Fibroblast of villous mesenchyme (primary cell): Measurements from ENCODE around the gene SH3BGR. TPM values are rescaled to one million over a fixed set of nuclear protein-coding genes. Genes with fewer than 3 reads are reported as not detected.

Source experiments
- DNase-seq: peaks from one replicate; pipeline ENCODE4 v3.0.0-alpha.2; 2010; ENCODE audit warnings: low read depth
- H3K4me3 ChIP-seq: 2 replicates; pipeline ENCODE4 v1.5.1; 2011; ENCODE audit warnings: low read depth, mild to moderate bottlenecking, low read length
- CTCF ChIP-seq: IDR thresholded peaks from 2 replicates; pipeline ENCODE4 v1.5.1; 2012; ENCODE audit warnings: low read depth, mild to moderate bottlenecking, low read length; ENCODE audit not compliant: insufficient read depth
- total RNA-seq: library from RNA; depleted of rRNA; stranded (reverse); fragments of >200 nt; gene quantifications from 2 replicates; pipeline ENCODE4 v1.2.3, GENCODE V29; 2012

SH3BGR gene
- total RNA-seq, 1 donor: 2.2 TPM

- no peak overlapping the region for H3K4me3 ChIP-seq
- DNase-seq: no peak
- no peak for TF ChIP-seq CTCF
Observed at GRCh38 chr21:39472786-39473185, 21.0 kb downstream of the SH3BGR start.

GRCh38 chr21:39474611-39475010 lies 22.8 kb downstream of the SH3BGR start:
- DNase-seq: no peak
- H3K4me3 ChIP-seq: no peak overlapping the region
- no peak for TF ChIP-seq CTCF

- DNase-seq: no peak
- no peak overlapping the region for H3K4me3 ChIP-seq
- no peak for TF ChIP-seq CTCF
Observed at GRCh38 chr21:39479164-39479813, 27.5 kb downstream of the SH3BGR start.

- no peak for DNase-seq
- no peak for TF ChIP-seq CTCF
- no peak overlapping the region for H3K4me3 ChIP-seq
Observed at GRCh38 chr21:39479814-39480182, 28.0 kb downstream of the SH3BGR start.

GRCh38 chr21:39480271-39480670 lies 28.5 kb downstream of the SH3BGR start:
- no peak for TF ChIP-seq CTCF
- no peak for DNase-seq
- no peak overlapping the region for H3K4me3 ChIP-seq

GRCh38 chr21:39481886-39482285 lies 30.1 kb downstream of the SH3BGR start:
- no peak for DNase-seq
- no peak overlapping the region for H3K4me3 ChIP-seq
- TF ChIP-seq CTCF: no peak

- DNase-seq: peak; percentile 43
- no peak for TF ChIP-seq CTCF
- no peak overlapping the region for H3K4me3 ChIP-seq
Observed at GRCh38 chr21:39483917-39484316, 32.1 kb downstream of the SH3BGR start.
